ENCODE measurements around the gene WDR90.
A peak's percentile ranks its signal among the peaks of the same experiment; 100 is the strongest.

The WDR90 gene

DNA sequence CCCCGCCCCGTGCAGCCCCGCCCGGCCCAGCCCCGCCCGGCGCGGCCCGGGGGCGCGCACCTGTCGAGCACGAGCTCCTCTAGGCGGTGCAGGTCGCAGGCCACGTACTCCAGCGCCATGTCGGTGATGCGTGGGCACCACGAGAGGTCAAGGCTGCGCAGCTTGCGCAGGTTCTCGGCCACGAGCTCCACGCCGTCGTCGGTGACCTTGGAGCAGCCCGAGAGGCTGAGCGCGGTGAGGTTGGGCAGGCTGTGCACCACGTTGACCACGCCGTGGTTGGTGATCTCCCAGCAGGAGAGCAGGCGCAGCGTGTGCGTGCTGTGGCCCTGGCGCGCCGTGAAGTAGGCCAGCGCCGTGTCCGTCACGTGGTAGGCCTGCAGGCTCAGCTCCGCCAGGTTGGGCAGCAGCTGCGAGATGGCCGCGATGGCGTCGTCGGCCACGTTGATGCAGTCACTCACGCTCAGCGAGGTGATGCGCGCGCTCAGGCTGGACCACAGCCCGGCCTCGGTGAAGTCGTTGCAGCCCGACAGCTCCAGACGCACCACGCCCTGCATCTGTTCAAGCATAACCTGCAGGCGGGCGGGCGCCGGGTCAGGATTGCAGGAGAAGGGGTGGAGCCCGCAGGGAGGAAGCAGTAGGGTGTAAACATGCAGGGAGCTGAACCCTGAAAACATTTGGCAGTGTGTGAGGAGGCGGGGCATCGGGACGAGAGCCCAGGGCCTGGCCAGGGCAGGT, 46.4 kb downstream of the WDR90 start:
- H3K4me3 ChIP-seq (ENCODE audit: low read length) = peak overlapping the region; percentile 63
- peak; percentile 28 for DNase-seq (ENCODE audit: low read depth, low spot score)

DNA sequence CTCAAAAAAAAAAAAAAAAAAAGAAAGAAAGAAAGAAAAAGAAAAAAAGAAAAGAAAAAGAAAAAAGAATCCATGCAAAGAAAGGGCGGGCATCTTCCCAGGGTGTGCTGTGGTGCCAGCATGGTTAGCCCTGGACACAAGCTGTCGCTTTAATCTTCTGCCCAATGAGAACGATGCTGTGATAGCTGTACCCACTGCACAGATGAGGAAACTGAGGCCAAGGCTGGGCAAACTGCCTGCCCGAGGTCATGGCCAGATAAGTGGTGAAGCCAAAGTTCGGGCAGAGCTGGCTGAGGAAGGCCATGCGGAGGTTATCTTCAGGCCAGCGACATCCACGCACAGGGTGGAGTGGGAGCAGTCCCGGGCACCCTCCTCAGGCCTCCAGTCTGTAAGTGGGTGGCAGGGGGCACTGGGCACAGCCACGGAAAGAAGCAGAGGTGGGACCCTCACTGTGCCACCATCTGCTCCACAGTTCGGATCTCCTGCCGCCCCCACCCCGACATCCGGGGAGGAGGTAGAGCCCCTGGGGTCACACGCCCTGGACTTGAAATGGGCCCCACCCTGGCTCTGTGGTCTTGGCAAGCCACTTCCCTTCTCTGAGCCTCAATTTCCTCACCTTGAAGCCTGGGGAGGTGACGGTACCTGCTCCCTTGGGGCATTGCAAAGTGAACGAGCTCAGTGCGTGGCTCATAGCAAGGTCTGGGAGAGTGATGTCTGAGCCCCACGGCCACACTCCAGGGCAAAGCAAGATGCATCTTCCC, 49.9 kb downstream of the WDR90 start:
- no peak for DNase-seq (ENCODE audit: low read depth, low spot score)
- no peak overlapping the region for H3K4me3 ChIP-seq (ENCODE audit: low read length)

DNA sequence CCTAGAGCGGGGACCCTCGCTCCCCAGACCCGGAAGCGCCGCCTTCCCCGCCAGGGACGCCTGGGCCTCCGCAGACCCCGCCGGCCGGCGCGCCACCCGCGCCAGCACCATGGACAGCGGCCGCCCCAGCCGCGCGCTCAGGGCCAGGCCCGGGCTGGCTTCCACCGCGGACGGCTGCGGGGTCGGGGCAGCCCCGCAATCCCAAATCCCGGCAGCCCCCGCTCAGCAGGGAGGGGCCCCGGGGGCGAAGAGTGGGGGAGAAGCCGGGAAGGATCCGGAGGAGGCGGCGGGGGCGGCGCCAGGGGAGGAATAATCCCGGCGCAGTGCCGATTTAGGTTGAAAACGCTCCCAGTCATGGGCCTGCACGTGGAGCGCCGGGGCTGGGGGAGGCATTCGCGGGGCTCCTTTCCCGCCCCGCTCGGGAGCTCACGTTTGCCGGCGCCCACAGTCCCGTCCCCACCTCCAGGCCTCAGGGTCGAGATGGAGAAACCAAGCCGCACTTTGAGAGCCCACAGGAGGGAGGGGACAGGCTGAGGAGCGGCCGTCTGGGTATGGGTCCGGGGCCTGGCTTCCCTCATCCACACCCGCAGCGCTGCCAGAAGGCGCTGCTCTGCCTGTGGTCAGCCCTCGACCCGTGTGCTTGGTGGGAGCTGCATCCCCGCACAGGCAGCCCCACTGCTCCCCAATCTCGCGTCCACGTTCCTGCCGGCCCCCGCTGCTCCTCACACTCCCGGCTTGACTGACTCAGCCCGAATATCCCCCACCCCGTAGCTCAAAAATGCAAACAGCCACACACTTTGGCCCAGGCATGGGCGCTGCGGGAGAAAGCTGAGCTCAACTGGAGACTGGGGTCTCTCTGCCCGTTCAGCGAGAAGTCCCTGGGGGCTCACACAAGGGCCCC, 51.8 kb downstream of the WDR90 start:
- H3K4me3 ChIP-seq (ENCODE audit: low read length) = no peak overlapping the region
- no peak for DNase-seq (ENCODE audit: low read depth, low spot score)

DNA sequence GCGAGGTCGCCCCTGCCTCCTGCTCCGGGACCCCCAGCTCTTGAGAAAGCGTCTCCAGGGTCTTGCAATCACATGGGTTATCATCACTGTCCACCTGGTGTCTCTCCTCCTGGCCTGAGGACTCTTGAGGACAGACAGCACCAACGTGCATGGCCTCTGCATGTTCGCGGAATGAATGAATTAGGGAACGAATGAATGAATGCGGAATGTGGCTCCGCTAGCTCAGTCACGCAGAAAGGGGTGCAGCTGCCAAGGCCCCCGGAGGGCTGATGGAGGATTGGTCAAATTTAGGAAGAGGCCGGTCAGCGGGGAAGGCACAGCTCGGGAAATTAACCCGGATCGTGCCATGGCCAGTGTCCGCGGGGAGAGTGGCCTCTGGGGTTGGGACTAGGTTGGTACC, 53.2 kb downstream of the WDR90 start:
- DNase-seq (ENCODE audit: low read depth, low spot score) = no peak
- H3K4me3 ChIP-seq (ENCODE audit: low read length) = no peak overlapping the region

DNA sequence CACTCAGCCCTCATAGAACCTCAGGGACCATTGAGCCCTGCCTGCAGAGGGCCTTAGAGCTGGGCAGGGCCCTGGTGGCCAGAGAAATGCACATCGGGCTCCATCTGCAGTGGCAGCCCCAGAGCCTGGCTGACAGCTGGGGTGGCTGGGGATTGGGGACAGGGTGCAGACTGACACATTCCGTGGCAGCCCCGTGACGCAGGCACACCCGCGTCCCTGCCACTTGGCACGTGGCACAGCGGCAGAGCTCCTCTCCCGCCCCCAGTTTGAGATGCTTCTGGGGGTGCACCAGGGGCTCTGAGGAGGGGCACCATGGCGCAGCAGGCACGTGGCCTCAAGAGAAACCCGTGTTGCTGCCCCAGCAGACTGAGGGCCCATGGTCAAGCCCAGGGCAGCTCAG, 54.2 kb downstream of the WDR90 start:
- no peak for DNase-seq (ENCODE audit: low read depth, low spot score)
- H3K4me3 ChIP-seq (ENCODE audit: low read length) = no peak overlapping the region

DNA sequence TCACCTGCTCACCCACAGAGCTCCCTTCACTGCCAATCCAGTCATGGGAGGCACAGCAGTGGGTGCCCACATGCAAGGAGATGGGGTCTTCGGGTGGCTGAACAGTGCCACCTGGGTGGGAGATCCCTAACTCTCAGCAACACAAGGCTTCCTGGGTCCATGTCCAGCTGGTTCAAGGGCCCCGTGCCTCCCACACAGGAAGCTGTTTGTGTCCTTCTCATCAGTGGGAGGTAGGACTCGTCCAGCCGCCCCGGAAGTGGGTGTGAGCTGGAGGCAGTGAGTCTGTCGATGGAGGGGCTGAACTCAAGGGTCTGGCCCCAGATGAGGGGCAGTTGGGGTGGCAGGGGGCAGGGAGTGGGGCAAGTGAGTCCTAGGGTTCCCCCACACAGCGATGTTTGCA, 54.9 kb downstream of the WDR90 start:
- H3K4me3 ChIP-seq (ENCODE audit: low read length) = no peak overlapping the region
- DNase-seq (ENCODE audit: low read depth, low spot score) = no peak

DNA sequence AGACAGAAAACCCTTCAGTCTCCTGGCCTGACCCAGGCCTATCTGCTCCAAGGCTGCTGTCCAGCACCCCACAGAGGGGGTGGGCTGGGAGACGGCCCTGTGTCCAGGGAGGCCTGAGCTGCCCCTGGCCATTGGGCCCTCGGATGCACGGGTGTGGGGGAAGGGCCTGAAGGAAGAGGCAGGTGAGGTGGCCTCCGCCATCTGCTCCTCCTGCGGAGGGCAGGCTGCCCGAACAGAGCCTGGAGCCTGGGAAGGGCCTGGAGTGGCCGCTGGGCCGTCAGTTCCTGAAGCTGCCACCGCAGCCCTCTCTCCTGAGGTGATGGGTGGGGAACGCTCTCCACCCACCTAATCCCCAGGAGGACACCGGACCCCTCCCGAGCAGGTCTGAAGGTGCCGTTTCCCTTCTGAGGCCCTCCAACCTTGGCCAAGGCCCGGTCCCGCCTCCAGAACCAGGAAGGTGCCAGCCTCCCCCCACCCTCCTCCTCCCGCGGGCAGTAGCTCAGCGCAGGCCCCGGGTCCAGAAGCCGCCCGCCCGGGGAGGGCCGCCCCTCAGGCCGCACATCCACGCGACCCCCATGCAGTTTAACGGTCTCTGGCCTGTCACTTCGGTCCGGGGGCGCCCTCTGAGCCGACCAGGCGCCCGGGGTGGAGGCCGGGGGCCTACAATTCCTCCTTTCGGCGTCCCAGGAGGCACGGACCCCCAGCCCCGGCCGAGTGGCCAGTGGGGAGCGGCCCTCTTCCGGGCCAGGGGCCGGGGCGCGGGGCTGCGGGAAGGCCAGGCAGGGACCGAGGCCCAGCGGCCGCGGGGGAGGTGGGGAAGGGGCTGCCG, 55.6 kb downstream of the WDR90 start:
- no peak overlapping the region for H3K4me3 ChIP-seq (ENCODE audit: low read length)
- DNase-seq (ENCODE audit: low read depth, low spot score) = no peak

DNA sequence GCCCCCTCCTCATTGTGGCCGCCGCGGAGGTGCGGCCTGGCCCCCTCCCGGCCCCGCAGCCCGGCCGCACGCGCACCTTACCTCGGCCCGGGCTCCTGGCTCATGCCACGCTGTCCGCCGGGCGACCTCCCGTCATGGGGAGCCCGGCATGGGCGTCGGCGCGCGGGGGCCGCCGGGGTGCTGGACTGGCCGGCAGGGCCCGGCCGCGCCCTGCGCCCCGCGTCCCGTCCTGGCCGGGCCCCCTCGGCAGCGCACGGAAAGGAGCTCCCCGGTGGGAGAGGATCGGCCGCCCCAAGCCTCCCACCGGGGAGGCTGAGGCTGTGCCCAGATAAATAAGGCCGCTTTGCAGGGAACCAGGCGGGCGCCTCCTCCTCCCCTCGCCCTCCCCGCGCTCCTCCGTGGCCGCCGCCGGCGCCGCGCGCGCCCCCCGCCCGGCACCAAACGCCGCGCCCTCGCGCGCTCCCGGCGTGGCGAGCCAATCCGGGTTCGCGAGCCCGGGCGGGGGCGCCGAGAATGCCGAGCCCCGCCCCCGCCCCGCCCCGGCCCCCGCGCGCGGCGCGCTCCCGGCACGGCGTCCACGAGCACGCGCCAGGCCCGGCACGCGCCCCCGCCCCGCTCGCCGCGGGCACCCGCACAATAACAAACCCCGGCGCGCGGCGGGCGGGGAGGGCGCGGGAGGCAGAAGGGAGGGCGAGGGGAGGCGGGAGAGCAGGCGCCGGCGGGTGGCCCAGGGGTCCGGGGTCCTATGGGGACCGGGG, 56.4 kb downstream of the WDR90 start, which contains the start of gene FBXL16:
FBXL16 (minus strand) TSS at position 371 of the 758 bp plus-strand sequence. CDS start 8,396 bp downstream, outside the sequence.
- no peak for DNase-seq (ENCODE audit: low read depth, low spot score)
- no peak within 1 kb of the TSS for H3K4me3 ChIP-seq (ENCODE audit: low read length)

DNA sequence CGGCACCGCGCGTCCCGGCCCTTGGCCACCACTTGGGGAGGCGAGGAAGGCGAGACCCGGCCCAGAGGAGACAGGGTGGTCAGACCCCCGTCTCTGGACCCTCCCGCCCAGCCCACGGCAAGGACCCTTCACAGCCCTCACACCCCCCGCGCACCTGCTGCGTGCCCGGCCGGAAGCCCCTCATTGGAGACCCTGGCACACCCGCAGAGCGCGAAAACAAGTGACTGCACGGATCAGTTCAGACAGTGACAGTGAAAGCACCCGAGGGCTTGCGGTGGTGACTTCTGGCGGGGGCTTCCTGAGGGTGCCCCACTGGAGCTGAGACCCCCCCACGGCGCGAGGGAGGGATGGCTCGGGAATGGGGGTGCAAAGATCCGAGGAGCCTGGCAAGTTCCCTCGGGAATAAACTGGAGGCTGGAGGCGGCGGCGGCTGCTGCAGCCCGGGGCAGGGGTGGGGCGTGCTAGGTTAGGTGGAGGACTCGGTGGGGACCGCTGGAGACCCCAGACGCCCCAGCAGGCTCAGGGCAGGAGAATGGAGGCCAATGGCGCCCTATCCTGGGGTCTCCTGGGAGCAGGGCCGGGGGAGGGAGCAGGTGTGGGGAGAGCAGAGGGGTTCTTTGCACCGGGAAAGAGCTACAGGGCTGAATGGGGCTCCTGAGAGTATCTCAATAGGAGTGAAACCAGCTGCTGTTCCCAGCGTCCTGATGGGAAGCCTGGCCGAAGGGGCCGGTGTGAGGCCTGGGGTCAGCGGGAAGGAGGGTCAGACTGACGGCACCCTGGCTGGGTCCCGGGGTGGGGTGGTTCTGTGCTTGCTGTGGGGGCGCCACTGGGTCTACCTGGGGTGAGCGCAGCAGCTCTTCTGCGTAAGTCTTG, 57.3 kb downstream of the WDR90 start:
- DNase-seq (ENCODE audit: low read depth, low spot score) = no peak
- H3K4me3 ChIP-seq (ENCODE audit: low read length) = no peak overlapping the region

DNA sequence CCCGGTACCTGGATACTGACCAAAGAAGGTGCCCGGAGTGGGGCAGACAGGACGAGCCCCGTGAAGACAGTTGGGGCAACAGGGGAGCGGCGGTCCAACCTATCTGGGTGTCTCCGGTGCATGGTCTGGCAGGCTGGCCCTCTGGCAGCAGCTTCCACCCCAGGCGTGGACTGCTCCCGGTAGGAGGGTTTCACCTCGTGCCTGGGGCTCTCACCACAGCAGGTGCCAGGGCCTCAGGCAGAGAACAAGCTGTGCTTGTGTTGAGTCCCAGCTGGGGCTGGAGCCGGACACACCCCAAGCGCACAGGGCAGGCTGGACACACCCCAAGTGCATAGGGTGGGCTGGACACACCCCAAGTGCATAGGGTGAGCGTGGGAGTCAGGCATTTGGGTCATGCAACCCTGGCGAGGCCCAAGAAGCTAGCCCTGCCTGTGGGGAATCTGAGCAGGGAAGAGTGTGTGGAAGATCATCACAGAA, 57.9 kb downstream of the WDR90 start:
- no peak overlapping the region for H3K4me3 ChIP-seq (ENCODE audit: low read length)
- DNase-seq (ENCODE audit: low read depth, low spot score) = no peak

DNA sequence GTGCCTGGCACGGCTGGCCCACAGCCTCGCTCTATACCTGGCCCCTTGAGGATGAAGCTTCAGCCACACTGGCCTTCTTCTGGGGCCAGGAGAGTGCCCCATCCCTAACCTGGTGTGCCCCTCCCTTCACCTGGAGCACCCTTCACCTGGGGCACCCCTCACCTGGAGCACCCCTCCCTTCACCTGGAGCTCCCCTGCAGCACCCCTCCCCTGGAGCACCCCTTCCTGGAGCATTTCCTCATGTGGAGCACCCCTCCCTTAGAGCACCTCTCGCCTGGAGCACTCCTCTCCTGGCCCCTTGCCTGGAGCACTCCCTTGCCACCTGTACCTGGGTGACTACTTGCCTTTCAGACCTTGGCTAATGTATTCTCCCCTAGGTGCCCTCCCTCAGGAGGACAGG, 58.9 kb downstream of the WDR90 start:
- H3K4me3 ChIP-seq (ENCODE audit: low read length) = no peak overlapping the region
- DNase-seq (ENCODE audit: low read depth, low spot score) = no peak

DNA sequence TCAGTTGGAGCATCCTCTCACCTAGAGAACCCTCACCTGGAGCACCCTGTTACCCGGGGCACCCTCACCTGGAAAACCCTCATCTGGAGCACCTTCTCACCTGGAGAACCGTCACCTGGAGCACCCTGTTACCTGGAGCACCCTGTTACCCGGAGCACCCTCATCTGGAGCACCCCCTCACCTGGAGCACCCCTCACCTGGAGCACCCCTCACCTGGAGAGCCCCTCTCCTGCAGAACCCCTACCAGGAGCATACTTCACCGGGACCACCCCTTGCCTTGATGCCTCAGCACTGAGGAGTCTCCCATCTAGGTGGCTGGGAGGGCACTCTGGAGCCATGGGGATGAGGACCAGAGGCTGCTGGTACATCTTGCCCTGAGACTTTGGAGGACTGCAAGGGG, 59.8 kb downstream of the WDR90 start:
- H3K4me3 ChIP-seq (ENCODE audit: low read length) = no peak overlapping the region
- DNase-seq (ENCODE audit: low read depth, low spot score) = no peak

DNA sequence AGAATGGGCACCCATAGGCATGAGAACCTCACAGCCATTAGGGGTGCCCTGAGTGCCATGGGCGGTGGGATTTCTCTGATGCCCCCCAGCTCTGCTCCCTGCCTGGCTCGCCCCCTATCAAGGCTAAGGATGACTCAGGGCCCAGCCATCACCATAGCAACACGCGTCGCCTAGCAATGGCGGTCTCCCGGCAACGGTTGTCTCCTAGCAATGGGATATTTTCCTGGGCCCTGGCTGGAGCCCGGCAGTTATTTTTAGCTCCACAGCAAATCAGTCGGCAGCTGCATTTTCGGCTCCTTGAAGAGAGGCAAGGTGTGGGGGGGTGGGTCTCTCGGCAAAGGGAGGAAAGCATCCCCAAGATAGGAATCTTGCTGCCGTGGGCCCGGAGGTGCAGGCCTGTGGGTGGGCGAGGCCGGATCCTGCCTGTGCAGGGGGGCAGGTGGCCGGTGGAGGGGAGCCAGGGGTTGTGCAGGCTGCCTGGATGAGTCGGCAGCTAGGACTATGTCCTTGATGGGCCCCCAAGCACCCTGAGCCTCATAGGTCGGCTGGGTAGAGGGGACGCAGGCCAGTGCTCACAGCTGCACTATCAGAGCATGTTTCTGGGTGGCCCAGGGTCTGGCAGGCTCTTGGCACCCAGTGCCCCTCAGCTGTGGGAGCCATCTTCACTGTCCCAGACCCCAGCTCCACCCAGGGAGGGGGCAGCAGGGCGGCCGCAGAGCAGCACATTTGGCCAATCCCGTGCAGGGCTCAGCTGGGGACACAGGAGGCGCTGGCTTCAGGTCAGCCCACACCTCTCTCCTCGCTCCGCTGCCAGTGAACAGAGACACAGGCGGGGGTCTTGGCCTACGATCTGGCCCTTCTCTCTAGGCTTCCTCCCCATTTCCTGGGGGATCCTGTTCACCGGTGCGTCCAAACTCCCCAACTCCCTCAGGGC, 60.7 kb downstream of the WDR90 start:
- peak; percentile 43 for DNase-seq (ENCODE audit: low read depth, low spot score)

DNA sequence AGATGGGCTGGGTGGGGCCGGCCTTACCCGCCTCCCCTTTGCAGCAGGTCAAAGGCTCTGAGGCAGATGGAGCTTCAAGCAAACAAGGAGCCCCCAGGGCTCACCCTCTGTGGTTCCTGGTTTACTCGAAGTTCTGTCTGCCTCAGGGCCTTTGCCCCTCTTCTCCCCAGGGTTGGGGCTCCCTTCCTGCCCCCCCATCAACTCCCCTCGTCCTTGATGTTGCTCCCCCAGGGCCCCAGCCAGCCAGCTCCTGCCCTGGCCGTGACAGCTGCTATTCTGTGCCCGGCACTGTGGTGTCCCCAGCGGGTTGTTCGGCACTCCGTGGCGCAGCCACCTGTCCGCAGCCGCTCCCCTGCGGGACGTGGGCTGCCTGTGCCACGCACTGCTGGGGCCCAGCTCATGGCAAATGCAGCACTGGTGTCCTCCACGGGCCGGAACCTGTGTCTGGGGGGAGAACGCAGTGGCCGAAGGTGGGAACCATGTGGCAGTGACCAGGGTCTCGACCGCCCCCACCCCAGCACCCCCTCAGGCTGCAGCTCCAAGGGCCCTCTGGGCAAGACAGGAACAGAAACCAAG, 61.4 kb downstream of the WDR90 start:
- no peak for DNase-seq (ENCODE audit: low read depth, low spot score)
- no peak overlapping the region for H3K4me3 ChIP-seq (ENCODE audit: low read length)

More for the DNA sequence above, 60.7 kb downstream of the WDR90 start:
- H3K4me3 ChIP-seq (ENCODE audit: low read length) = no peak overlapping the region

DNA sequence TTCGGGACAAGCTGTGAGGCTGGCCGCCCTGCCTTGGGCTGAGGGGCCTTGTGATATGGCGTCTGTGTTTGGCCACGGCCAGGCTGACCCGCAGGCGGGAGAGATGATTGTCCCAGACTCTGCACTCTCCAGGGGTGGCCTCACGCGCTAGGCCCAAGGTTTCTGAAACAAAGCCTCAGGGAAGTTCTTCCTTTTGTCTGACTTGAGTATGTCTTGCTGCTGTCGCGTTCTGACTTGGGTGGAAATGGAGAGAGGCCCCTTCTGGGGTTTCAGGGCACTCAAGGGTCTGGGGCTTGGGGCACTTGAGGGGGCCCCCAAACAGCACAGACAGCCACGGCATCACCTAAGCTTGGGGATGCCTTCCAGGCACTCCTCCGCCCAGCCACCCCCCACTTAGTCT, 61.9 kb downstream of the WDR90 start:
- DNase-seq (ENCODE audit: low read depth, low spot score) = no peak

More for the DNA sequence above, 61.9 kb downstream of the WDR90 start:
- H3K4me3 ChIP-seq (ENCODE audit: low read length) = no peak overlapping the region
